HEK293T (cell line): Measurements from ENCODE around the gene TARDBP.

Experiments
- BHLHE40 ChIP-seq: fragments of 450-650 bp; IDR thresholded peaks from 2 replicates; pipeline ENCODE4 v1.6.1; 2016; ENCODE audit warnings: mild to moderate bottlenecking, moderate library complexity, borderline replicate concordance
- CTBP1 ChIP-seq: fragments of 450-650 bp; IDR thresholded peaks from 2 replicates; pipeline ENCODE4 v1.6.1; 2016; ENCODE audit warnings: borderline replicate concordance
- ELF4 ChIP-seq: fragments of 450-650 bp; IDR thresholded peaks from 2 replicates; pipeline ENCODE4 v1.6.1; 2017; ENCODE audit warnings: antibody characterized with exemption
- FOXA1 ChIP-seq: fragments of 450-650 bp; IDR thresholded peaks from 2 replicates; pipeline ENCODE4 v1.6.1; 2016; ENCODE audit warnings: mild to moderate bottlenecking
- FOXK2 ChIP-seq: fragments of 450-650 bp; IDR thresholded peaks from 2 replicates; pipeline ENCODE4 v1.6.1; 2016; ENCODE audit warnings: mild to moderate bottlenecking
- FOXM1 ChIP-seq: fragments of 450-650 bp; IDR thresholded peaks from 2 replicates; pipeline ENCODE4 v1.6.1; 2017; ENCODE audit warnings: mild to moderate bottlenecking, borderline replicate concordance
- HDGF ChIP-seq: fragments of 450-650 bp; IDR thresholded peaks from 2 replicates; pipeline ENCODE4 v1.6.1; 2017; ENCODE audit warnings: antibody characterized with exemption, borderline replicate concordance
- L3MBTL2 ChIP-seq: fragments of 450-650 bp; conservative IDR thresholded peaks from 2 replicates; pipeline ENCODE4 v1.6.1; 2016; ENCODE audit warnings: mild to moderate bottlenecking
- NFRKB ChIP-seq: fragments of 450-650 bp; IDR thresholded peaks from 2 replicates; pipeline ENCODE4 v1.6.1; 2016; ENCODE audit warnings: mild to moderate bottlenecking, moderate library complexity
- SP1 ChIP-seq: fragments of 450-650 bp; IDR thresholded peaks from 2 replicates; pipeline ENCODE4 v1.6.1; 2017
- SUZ12 ChIP-seq: fragments of 450-650 bp; IDR thresholded peaks from 2 replicates; pipeline ENCODE4 v1.6.1; 2016; ENCODE audit warnings: mild to moderate bottlenecking
- TARDBP ChIP-seq: fragments of 450-650 bp; IDR thresholded peaks from 2 replicates; pipeline ENCODE4 v1.6.1; 2016
- ZNF384 ChIP-seq: fragments of 450-650 bp; IDR thresholded peaks from 2 replicates; pipeline ENCODE4 v1.6.1; 2016
- TF ChIP-seq, protein P1 (sequence below): fragments of 450-650 bp; IDR thresholded peaks from 2 replicates; pipeline ENCODE4 v1.6.1; 2016

DNA sequence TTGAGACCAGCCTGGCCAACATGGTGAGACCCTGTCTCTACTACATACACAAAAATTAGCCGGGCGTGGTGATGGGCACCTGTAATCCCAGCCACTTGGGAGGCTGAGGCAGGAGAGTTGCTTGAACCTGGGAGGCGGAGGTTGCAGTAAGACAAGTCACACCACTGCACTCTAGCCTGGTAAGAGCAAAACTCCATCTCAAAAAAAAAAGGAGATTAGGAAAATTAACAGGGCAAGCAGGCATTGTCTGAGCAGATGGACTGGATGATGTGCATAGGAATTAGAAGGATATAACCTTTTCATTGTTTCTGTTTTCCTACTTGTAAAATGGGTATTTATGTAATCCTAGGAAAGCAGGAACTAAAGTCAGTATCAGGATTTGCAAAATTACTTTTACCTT lies 15.6 kb downstream of the TARDBP start:
- TF ChIP-seq HDGF: no peak
- TF ChIP-seq CTBP1: no peak
- TF ChIP-seq SP1: no peak
- no peak for TF ChIP-seq BHLHE40
- TF ChIP-seq FOXM1: no peak
- TF ChIP-seq ZNF384: no peak
- no peak for TF ChIP-seq FOXK2
- TF ChIP-seq SUZ12: no peak
- no peak for TF ChIP-seq NFRKB
- TF ChIP-seq ELF4: no peak
- TF ChIP-seq TARDBP: no peak
- TF ChIP-seq, protein P1, sequence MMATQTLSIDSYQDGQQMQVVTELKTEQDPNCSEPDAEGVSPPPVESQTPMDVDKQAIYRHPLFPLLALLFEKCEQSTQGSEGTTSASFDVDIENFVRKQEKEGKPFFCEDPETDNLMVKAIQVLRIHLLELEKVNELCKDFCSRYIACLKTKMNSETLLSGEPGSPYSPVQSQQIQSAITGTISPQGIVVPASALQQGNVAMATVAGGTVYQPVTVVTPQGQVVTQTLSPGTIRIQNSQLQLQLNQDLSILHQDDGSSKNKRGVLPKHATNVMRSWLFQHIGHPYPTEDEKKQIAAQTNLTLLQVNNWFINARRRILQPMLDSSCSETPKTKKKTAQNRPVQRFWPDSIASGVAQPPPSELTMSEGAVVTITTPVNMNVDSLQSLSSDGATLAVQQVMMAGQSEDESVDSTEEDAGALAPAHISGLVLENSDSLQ: no peak
- no peak for TF ChIP-seq L3MBTL2
- TF ChIP-seq FOXA1: no peak
